G401 (cell line): ENCODE results near the gene CYP46A1. TPM values are rescaled to one million over a fixed set of nuclear protein-coding genes. Genes with fewer than 3 reads are reported as not detected.
A peak's percentile ranks its signal among the peaks of the same experiment; 100 is the strongest.
"Not testable (repeated sequence)": the region's sequence is repeated elsewhere in the genome, so short reads cannot be mapped to it uniquely, and the experiment has no call there.

Source experiments
- DNase-seq: peaks from one replicate; pipeline ENCODE4 v3.0.0-alpha.2; 2015; ENCODE audit warnings: low spot score
- in situ Hi-C: cut with HindIII; loops from 2 replicates; pipeline ENCODE4 v1.10.0; 2016; ENCODE audit warnings: low sequenced_read_pairs, mixed read lengths
- total RNA-seq: library from RNA; depleted of rRNA; stranded (reverse); fragments of >200 nt; shearing (Covaris generic); gene quantifications from 2 replicates; pipeline ENCODE4 v1.2.3, GENCODE V29; 2014; rRNA removed

Gene CYP46A1
- total RNA-seq, result 0.86 and 3.0 TPM in 2 replicates

GRCh38 chr14:99683619-99684409 lies at the start of gene CYP46A1:
TSS of gene CYP46A1 (plus strand) at chr14:99684298. CDS start at chr14:99684418, 120 bp downstream.
- in situ Hi-C loops, result no loop called here
- peak; percentile 100 for DNase-seq

- in situ Hi-C loops, result no loop called here
- no peak for DNase-seq
These were observed 49.7 kb upstream of the CYP46A1 start for GRCh38 chr14:99634443-99634842.

- DNase-seq, result no peak
- in situ Hi-C loops, result no loop called here
These were observed 49.0 kb upstream of the CYP46A1 start for GRCh38 chr14:99635116-99635515.

- DNase-seq, result no peak
These were observed 47.6 kb upstream of the CYP46A1 start for GRCh38 chr14:99636487-99636886.

GRCh38 chr14:99637624-99638023 lies 46.5 kb upstream of the CYP46A1 start:
- DNase-seq, result no peak
- in situ Hi-C loops, result no loop called here

More at GRCh38 chr14:99636487-99636886, 47.6 kb upstream of the CYP46A1 start:
- in situ Hi-C loops, result no loop called here

- in situ Hi-C loops, result not testable (repeated sequence)
These were observed 41.3 kb upstream of the CYP46A1 start for GRCh38 chr14:99642771-99643170.

GRCh38 chr14:99643343-99643742 lies 40.8 kb upstream of the CYP46A1 start:
- in situ Hi-C loops, result no loop called here

More at GRCh38 chr14:99642771-99643170, 41.3 kb upstream of the CYP46A1 start:
- not testable (repeated sequence) for DNase-seq

GRCh38 chr14:99644035-99644587 lies 40.0 kb upstream of the CYP46A1 start:
- in situ Hi-C loops, result no loop called here

More at GRCh38 chr14:99643343-99643742, 40.8 kb upstream of the CYP46A1 start:
- DNase-seq, result no peak

GRCh38 chr14:99644723-99645544 lies 39.2 kb upstream of the CYP46A1 start, which contains the start of gene HHIPL1:
TSS of gene HHIPL1 (plus strand) at chr14:99645129. CDS start at chr14:99645208, 79 bp downstream.
- no peak for DNase-seq
- in situ Hi-C loops, result no loop called here

More at GRCh38 chr14:99644035-99644587, 40.0 kb upstream of the CYP46A1 start:
- DNase-seq, result no peak

- in situ Hi-C loops, result no loop called here
- DNase-seq, result no peak
These were observed 38.3 kb upstream of the CYP46A1 start for GRCh38 chr14:99645545-99646505.

GRCh38 chr14:99647411-99647810 lies 36.7 kb upstream of the CYP46A1 start:
- in situ Hi-C loops, result no loop called here
- no peak for DNase-seq

- DNase-seq, result no peak
- in situ Hi-C loops, result no loop called here
These were observed 35.9 kb upstream of the CYP46A1 start for GRCh38 chr14:99648027-99648784.

GRCh38 chr14:99649219-99649618 lies 34.9 kb upstream of the CYP46A1 start:
- in situ Hi-C loops, result no loop called here
- no peak for DNase-seq

- DNase-seq, result no peak
- in situ Hi-C loops, result no loop called here
These were observed 34.5 kb upstream of the CYP46A1 start for GRCh38 chr14:99649643-99650042.

- DNase-seq, result no peak
- in situ Hi-C loops, result no loop called here
These were observed 33.9 kb upstream of the CYP46A1 start for GRCh38 chr14:99650189-99650588.

- no peak for DNase-seq
- in situ Hi-C loops, result no loop called here
These were observed 31.9 kb upstream of the CYP46A1 start for GRCh38 chr14:99651953-99652746.
